ENCODE data around the gene PDZD2.

The PDZD2 gene

GRCh38 chr5:31867219-31867618 is 228.3 kb downstream of the PDZD2 start:
- no peak for DNase-seq (ENCODE audit: low read depth in 2 of 2)

GRCh38 chr5:31880449-31880848 is 241.5 kb downstream of the PDZD2 start:
- DNase-seq (ENCODE audit: low read depth in 2 of 2) = no peak

GRCh38 chr5:31884896-31885295 is 246.0 kb downstream of the PDZD2 start:
- DNase-seq (ENCODE audit: low read depth in 2 of 2) = no peak

GRCh38 chr5:31886206-31886605 is 247.3 kb downstream of the PDZD2 start:
- DNase-seq (ENCODE audit: low read depth in 2 of 2) = no peak

- no peak for DNase-seq (ENCODE audit: low read depth in 2 of 2)
These were observed 248.6 kb downstream of the PDZD2 start for GRCh38 chr5:31887556-31887955.

- no peak for DNase-seq (ENCODE audit: low read depth in 2 of 2)
These were observed 249.6 kb downstream of the PDZD2 start for GRCh38 chr5:31888564-31888963.

- no peak for DNase-seq (ENCODE audit: low read depth in 2 of 2)
These were observed 250.2 kb downstream of the PDZD2 start for GRCh38 chr5:31889001-31889561.

- no peak for DNase-seq (ENCODE audit: low read depth in 2 of 2)
These were observed 251.1 kb downstream of the PDZD2 start for GRCh38 chr5:31890046-31890445.

- no peak for DNase-seq (ENCODE audit: low read depth in 2 of 2)
These were observed 255.2 kb downstream of the PDZD2 start for GRCh38 chr5:31894141-31894540.

- DNase-seq (ENCODE audit: low read depth in 2 of 2) = no peak
These were observed 256.4 kb downstream of the PDZD2 start for GRCh38 chr5:31895199-31895820.

- DNase-seq (ENCODE audit: low read depth in 2 of 2) = no peak
These were observed 259.2 kb downstream of the PDZD2 start for GRCh38 chr5:31898036-31898632.

- no peak for DNase-seq (ENCODE audit: low read depth in 2 of 2)
These were observed 261.4 kb downstream of the PDZD2 start for GRCh38 chr5:31900296-31900865.

- no peak for DNase-seq (ENCODE audit: low read depth in 2 of 2)
These were observed 263.0 kb downstream of the PDZD2 start for GRCh38 chr5:31901807-31902530.

GRCh38 chr5:31908396-31908795 is 269.5 kb downstream of the PDZD2 start:
- no peak for DNase-seq (ENCODE audit: low read depth in 2 of 2)

- no peak for DNase-seq (ENCODE audit: low read depth in 2 of 2)
These were observed 270.1 kb downstream of the PDZD2 start for GRCh38 chr5:31909073-31909472.

- no peak for DNase-seq (ENCODE audit: low read depth in 2 of 2)
These were observed 272.6 kb downstream of the PDZD2 start for GRCh38 chr5:31911291-31912265.

- DNase-seq (ENCODE audit: low read depth in 2 of 2) = no peak
These were observed 274.9 kb downstream of the PDZD2 start for GRCh38 chr5:31913808-31914207.

GRCh38 chr5:31916327-31916726 is 277.4 kb downstream of the PDZD2 start:
- no peak for DNase-seq (ENCODE audit: low read depth in 2 of 2)

GRCh38 chr5:31918739-31919138 is 279.8 kb downstream of the PDZD2 start:
- DNase-seq (ENCODE audit: low read depth in 2 of 2) = no peak

GRCh38 chr5:31921852-31922305 is 282.9 kb downstream of the PDZD2 start:
- no peak for DNase-seq (ENCODE audit: low read depth in 2 of 2)

GRCh38 chr5:31924005-31924404 is 285.1 kb downstream of the PDZD2 start:
- no peak for DNase-seq (ENCODE audit: low read depth in 2 of 2)
